SU-DHL-6 (cell line): ENCODE measurements around the gene KRTAP19-3.

Source experiments
- CTCF ChIP-seq: fragments of 200-600 bp; sonication (generic); IDR thresholded peaks from one replicate; pipeline ENCODE4 v1.5.1; 2017; ENCODE audit warnings: antibody characterized with exemption, mild to moderate bottlenecking, low read length, moderate library complexity; ENCODE audit not compliant: insufficient read depth, poor library complexity, severe bottlenecking
- EZH2phosphoT487 ChIP-seq: fragments of 200-600 bp; sonication (generic), shearing (Covaris generic); conservative IDR thresholded peaks from 2 replicates; pipeline ENCODE4 v1.6.1; 2018; ENCODE audit warnings: mild to moderate bottlenecking, antibody characterized with exemption, low read length, moderate library complexity, mixed read lengths

- TF ChIP-seq CTCF: no peak
- TF ChIP-seq EZH2phosphoT487: no peak
These were observed 47.6 kb downstream of the KRTAP19-3 start for GRCh38 chr21:30444204-30444603.
